LNCAP (cell line): ENCODE measurements around the gene PNKP.

ENCODE experiments used
- CTCF ChIP-seq: fragments of 450-650 bp; IDR thresholded peaks from 2 replicates; pipeline ENCODE4 v1.5.1; 2017; ENCODE audit warnings: mild to moderate bottlenecking

PNKP gene

GRCh38 chr19:49888510-49888824, 21.1 kb upstream of the PNKP start:
- no peak for TF ChIP-seq CTCF

GRCh38 chr19:49887665-49888509, 20.5 kb upstream of the PNKP start:
- no peak for TF ChIP-seq CTCF

DNA sequence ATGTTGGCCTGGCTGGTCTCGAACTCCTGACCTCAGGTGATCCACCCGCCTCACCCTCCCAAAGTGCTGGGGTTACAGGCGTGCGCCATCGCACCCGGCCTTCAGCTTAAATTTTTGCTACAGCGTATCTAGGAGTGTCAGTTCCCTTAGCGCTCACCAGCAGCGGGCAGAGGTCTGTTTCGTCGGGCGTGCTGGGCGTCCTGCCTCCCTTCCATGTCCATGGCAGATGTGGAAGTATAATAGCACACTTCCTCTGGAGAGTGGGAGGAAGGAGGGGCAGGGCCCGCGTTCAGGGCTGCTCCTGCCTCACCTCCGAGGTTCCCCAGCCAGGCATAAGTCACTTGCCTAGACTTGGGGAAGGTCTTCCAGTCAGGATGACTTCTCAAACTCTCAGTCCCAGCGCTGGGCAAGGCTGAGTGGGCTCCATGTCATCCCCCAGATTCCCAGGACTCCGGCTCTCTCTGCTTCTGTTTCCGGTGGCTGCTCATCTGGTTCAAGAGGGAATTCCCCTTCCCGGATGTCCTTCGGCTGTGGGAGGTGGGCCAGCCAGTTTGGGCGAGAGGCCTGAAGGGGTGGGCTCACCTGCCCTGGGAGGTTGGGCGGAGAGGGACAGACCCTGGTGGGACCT, 19.8 kb upstream of the PNKP start:
- TF ChIP-seq CTCF, result no peak

GRCh38 chr19:49884760-49885159, 17.4 kb upstream of the PNKP start:
- no peak for TF ChIP-seq CTCF

DNA sequence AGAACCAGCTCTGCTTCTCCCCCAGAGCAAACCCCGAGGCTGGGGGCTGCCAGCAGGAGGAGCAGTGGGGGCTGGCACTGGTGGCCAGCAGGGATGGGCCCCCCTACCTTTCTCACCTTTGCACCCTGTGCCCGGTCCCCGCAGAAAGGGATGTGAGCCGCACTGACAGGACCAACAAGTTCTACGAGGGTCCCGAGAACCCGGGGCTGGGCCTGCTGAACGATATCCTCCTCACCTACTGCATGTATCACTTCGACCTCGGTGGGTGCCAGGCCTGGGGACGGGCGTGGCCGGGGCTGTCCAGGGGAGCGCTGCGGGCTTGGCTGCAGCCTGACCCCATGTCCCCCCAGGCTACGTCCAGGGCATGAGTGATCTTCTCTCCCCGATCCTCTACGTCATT, 16.7 kb upstream of the PNKP start:
- TF ChIP-seq CTCF, result no peak

- TF ChIP-seq CTCF, result no peak
Measured at GRCh38 chr19:49883094-49883493, 15.7 kb upstream of the PNKP start.

- TF ChIP-seq CTCF, result no peak
Measured at GRCh38 chr19:49882643-49883042, 15.3 kb upstream of the PNKP start.
